Activated T-cell treated with anti-CD3 and anti-CD28 coated beads for 24 hours (primary cell): ENCODE measurements around the gene LIMD2.

Source experiments
- DNase-seq: peaks from one replicate; pipeline ENCODE4 v3.0.0-alpha.2; 2020; ENCODE audit warnings: low read depth

LIMD2 gene

GRCh38 chr17:63701456-63701820, 1.5 kb upstream of the LIMD2 start:
- DNase-seq, result no peak

DNA sequence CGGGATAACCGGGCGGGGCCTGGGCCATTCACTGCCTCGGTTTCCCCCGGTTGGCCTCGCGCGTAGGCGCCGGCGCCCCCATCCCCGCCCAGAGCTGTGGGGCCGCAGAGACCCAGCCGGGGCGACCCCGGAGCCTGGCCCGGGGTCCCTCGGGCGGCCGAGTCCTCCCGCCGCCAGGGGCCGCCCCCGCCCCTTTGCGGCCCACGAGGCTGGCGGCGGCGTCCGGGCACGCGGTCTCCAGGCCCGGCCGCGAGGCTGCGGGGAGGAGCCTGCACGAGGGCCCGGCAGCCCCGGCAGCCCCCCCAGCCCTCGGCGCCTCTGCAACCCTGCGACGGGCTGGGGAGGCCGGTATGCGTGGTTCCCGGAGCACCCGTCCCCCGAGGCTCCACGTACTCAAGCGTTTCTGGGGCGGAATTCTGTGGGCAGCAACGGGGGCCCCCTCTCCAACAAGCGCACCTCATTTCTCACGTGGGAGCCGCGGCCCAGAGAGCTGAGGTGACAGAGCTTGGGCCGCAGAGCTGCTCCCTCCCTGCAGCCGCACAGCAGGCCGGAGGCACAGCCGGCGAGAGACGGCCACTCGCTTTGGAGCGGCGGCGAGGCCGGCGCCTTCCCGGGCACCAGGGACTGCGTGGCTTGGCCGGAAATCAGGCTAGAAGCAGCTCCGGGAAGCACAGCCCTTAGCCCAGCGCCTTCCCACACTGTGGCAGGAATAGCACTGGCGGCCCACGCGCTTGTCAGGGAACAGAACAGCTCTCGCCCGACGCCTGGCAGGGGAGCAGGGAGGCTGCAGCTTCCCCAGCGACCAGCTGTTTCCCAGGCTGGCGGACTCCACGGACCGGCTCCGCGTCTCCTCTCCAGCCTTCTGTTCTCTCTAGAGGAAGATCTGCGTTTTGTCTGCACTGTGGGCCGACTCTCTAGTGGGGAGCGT, 867 bp upstream of the LIMD2 start:
- DNase-seq, result peak; percentile 32

DNA sequence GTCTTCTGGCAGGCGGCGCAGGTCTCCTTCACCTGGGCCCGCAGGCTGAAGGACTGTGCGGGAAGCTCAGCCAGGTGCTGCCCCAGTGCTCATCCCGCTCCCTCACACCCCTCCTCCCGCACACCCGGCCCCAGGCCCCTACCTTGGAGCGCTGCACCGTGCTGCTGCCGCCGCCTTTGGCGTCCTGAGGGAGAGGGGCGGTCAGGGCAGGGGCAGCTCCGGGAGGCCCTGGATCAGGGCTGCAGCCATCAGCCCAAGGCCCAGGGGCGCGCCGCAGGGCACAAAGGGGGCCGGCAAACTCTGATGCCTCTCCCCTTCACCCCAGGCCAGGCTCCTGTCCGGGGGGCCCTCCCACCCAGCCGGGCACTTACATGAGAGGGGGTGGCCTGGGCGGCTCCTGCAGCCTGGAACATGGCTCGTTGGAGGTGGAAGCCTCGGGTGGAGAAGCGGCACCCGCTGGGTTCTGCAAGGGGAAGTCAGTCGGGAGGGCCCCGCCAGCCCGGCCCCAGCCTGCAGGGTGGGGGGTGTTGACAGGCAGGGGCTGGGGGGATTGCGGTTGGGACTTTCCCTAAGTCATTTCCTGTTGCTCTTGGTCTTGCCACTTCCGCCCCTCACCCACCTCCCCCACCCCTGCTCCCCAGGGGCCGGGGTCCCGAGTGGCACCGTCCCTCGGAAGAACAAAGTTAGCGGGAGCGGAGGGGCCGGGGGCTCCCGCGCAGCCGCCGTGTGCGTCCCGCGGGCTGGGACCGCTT, 863 bp downstream of the LIMD2 start:
- peak; percentile 75 for DNase-seq

DNA sequence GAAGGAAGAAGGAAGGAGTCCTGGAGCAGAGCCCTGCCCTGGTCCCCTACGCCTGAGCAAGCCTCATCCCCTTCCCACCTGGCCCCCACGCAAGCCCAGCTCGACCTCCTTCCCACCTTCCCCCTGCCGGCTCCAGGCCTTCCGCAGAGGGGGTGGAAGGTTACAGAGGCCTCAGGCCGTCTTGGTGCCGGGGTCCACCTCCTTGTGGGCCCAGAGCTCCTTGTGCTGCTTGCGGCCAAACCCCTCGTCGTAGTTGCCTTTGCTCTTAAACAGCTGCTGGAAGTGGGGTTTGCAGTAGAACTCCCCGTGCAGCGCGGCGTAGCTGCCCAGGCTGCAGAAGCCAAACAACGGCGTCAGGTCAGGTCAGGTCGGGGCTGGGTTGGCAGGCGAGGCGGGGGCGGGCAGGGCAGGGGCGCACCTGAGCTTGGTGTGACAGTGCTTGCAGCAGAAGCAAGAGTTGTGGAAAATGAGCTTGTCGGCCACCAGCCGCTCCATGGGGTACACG, 1.5 kb downstream of the LIMD2 start:
- no peak for DNase-seq

- DNase-seq, result peak; percentile 65
Measured at GRCh38 chr17:63697341-63698286, 2.3 kb downstream of the LIMD2 start.

GRCh38 chr17:63696381-63696961, 3.5 kb downstream of the LIMD2 start:
- no peak for DNase-seq

GRCh38 chr17:63695889-63696288, 4.0 kb downstream of the LIMD2 start:
- DNase-seq, result no peak

GRCh38 chr17:63694950-63695773, 4.8 kb downstream of the LIMD2 start:
- DNase-seq, result no peak

DNA sequence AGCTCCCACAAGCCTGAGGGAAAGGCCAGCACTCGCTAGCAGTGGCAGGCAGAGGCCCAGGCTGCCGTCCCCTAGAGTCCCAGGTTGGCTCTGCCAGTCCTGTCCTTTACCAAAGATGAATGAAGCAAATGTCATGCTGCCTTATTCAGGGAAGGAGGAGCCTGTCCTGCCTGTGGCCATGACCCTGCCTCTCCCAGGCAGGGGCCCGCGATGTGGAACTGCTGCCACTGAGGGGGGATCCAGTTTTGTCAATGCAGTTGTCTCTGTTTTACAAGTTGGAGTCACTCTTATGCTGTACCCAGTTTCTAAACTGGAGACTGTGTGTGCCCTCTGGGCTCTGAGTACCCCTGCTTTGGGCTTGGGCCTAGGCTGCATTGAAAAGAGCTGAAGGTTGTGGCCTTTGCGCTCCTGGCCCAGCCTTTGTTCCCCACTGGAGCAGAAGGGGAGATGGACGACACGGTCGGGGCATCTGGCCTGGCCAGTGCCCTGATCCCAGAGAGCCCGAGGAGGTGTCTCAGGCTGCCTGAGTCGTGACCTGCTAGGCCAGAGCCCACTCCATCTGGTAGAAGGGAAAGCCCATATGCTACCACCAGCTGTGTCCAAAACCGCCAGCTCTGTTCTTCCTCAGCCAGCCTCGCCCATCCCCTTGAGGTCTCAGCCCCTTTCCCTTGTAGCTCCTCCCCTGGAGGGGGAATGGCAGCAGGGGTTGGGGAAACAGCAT, 5.5 kb downstream of the LIMD2 start:
- no peak for DNase-seq

- no peak for DNase-seq
Measured at GRCh38 chr17:63693411-63694113, 6.4 kb downstream of the LIMD2 start.

DNA sequence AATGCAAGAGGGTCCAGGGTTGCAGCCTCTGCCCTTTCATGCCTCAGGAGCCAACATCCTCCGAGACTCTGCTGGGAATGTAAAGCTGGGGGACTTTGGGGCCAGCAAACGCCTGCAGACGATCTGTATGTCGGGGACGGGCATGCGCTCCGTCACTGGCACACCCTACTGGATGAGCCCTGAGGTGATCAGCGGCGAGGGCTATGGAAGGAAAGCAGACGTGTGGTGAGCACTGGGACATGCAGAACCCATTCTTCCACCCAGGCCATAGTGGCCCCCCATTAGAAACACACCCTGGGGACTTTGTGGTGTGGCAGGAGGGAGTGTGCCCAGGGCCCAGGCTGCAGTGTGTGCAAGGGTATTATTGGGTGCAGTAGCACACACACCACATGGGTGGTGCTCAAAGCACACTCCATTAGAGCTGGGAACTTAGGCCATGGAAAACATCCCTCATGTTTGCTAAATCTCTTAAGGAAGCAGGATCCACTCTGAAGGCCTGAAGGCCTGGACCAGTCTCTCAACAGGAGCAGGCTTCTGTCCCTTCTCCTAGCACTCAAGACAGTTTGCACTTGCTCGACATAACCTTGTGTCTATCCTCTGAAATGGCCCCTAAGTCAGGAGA, 7.6 kb downstream of the LIMD2 start:
- no peak for DNase-seq

GRCh38 chr17:63689479-63689878, 10.4 kb downstream of the LIMD2 start:
- no peak for DNase-seq

- no peak for DNase-seq
Measured at GRCh38 chr17:63688396-63689020, 11.4 kb downstream of the LIMD2 start.

DNA sequence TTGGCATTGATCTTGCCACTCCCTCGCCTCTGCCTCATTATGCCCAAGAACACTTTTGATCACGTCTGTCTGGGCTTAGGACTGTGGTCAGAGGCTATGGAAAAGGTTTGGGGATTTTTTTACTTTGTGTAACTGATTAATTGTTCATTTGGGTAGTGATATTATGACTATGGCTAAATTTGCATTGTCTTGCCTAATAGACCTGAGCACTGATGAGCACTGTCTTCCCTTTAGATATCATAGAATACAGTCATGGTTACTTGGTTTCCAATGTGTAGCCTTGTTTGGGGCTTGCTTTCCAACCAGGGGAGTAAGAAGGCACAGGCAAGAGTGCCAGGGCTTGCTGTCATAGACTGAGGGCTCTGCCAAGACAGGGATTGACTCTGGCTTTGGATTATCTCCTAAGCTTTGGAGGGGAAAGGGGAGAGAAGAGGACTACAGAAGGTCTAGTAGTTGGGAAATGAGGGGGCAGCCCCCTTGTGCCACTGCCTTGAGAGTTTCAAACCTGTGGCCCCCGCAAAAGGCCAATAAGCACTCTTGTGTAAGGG, 13.7 kb downstream of the LIMD2 start:
- no peak for DNase-seq

DNA sequence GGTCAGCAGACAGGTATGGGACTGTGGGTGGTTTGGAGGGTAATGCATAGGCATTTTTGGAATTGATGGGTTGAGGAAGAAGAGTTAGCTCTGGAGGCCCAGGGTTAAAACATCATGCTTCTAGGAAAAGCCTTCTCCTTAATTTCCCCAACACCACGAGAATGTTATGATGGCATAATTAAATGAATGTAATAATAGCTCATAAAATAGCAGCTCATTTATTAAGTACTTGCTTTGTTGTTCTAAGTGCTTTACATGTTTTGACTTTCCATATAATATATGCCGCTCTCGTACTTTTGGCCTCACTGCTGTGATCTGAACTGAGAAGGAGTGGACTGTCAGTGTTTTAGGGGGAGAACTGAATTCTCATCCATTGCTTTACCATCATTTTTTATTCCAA, 14.3 kb downstream of the LIMD2 start:
- DNase-seq, result no peak

DNA sequence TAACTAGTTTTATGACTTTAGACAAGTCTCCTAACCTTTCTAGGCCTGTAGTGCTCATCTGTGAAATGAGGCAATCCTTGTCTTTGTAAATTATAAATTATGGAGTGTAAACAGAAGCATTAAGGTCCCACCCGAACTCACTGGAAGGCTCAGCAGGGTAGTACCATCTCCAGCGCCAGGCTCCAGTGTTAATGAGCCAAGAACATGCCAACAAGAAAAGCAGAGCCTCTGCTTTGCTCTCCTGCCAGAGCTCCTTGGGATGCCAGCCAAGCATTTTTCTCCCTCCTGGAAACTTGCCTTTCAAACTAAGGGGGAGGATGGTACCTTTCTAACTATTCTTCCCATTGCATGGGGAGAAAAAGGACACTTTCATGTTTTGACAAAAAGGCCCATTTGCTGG, 14.9 kb downstream of the LIMD2 start:
- DNase-seq, result no peak

GRCh38 chr17:63682981-63683380, 16.9 kb downstream of the LIMD2 start:
- no peak for DNase-seq

GRCh38 chr17:63682441-63682840, 17.5 kb downstream of the LIMD2 start:
- no peak for DNase-seq
